ENCODE data around the gene APLF.

Gene APLF

GRCh38 chr2:68560545-68560944, 93.2 kb downstream of the APLF start:
- Histone ChIP-seq H3K27ac (ENCODE audit: poor library complexity, severe bottlenecking) (peak overlapping the region; percentile 70), H3K27me3 (ENCODE audit: insufficient read depth, poor library complexity, severe bottlenecking) (no peaks in the 10 kb centered on the region), H3K4me3 (ENCODE audit: severe bottlenecking) (no peak overlapping the region), H3K4me1 (ENCODE audit: insufficient read depth, poor library complexity, severe bottlenecking) (peaks cover 41% of the 10 kb centered on the region), H3K36me3 (ENCODE audit: low read depth) (no peaks in the 10 kb centered on the region), H3K9me3 (ENCODE audit: severe bottlenecking) (no peaks in the 10 kb centered on the region)
- TF ChIP-seq CTCF (IDR thresholded peaks at IDR 0.05; ENCODE audit: poor library complexity, severe bottlenecking) = no peak
- DNase-seq (ENCODE audit: low spot score) = no peak
- ATAC-seq (ENCODE audit: low read depth) = no peak

- Histone ChIP-seq H3K4me3 (ENCODE audit: severe bottlenecking) (no peak overlapping the region), H3K36me3 (ENCODE audit: low read depth) (no peaks in the 10 kb centered on the region), H3K27me3 (ENCODE audit: insufficient read depth, poor library complexity, severe bottlenecking) (no peaks in the 10 kb centered on the region), H3K4me1 (ENCODE audit: insufficient read depth, poor library complexity, severe bottlenecking) (peaks cover 44% of the 10 kb centered on the region), H3K9me3 (ENCODE audit: severe bottlenecking) (no peaks in the 10 kb centered on the region), H3K27ac (ENCODE audit: poor library complexity, severe bottlenecking) (peak overlapping the region; percentile 70)
- no peak for TF ChIP-seq CTCF (IDR thresholded peaks at IDR 0.05; ENCODE audit: poor library complexity, severe bottlenecking)
- DNase-seq (ENCODE audit: low spot score) (no peak), ATAC-seq (ENCODE audit: low read depth) (peak; percentile 75)
Observed at GRCh38 chr2:68561372-68561771, 94.0 kb downstream of the APLF start.

DNA sequence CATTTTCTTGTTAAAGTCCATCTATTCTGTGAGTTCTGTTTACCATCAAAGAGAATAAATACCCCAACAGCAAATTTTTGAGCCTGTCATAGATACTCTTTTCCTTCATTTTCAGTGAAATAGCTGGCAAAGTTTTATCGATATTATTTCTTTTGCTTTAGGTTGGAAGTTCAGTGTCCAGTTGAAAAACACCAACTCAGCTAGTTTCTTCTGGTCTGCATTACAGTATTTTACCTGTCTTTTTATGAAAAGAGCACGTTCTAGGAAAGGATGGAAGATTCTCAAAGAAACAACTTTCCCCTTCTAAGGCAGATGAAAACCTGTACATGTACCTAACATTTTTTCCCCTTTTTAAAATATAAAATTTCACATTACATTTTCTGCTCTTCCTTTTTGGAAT, 95.5 kb downstream of the APLF start:
- no peaks in the 10 kb centered on the region for H3K9me3 ChIP-seq (ENCODE audit: severe bottlenecking)
- H3K4me1 ChIP-seq (ENCODE audit: insufficient read depth, poor library complexity, severe bottlenecking) = peaks cover 40% of the 10 kb centered on the region
- DNase-seq (ENCODE audit: low spot score) = no peak
- no peak for TF ChIP-seq CTCF (IDR thresholded peaks at IDR 0.05; ENCODE audit: poor library complexity, severe bottlenecking)
- no peak overlapping the region for H3K27ac ChIP-seq (ENCODE audit: poor library complexity, severe bottlenecking)
- H3K27me3 ChIP-seq (ENCODE audit: insufficient read depth, poor library complexity, severe bottlenecking) = no peaks in the 10 kb centered on the region
- no peak overlapping the region for H3K4me3 ChIP-seq (ENCODE audit: severe bottlenecking)
- no peak for ATAC-seq (ENCODE audit: low read depth)
- H3K36me3 ChIP-seq (ENCODE audit: low read depth) = no peaks in the 10 kb centered on the region

DNA sequence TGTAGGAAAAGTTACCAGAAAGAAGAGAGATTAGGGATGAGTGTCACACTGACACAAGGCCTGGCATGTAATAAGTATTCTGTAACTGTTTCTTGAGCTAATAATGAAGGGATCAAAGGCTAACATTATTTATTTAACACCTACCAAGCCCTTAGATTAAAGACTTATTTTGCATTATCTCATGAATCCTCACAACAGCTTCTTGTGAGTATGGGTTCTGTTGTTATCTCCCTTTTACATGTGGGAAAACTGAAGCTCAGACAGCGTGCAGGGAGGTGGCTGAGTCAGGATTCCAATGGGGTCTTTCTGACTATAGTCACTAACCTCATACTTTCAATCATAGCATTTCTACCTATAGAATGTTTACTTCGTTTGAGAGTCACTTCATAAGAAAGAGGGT, 97.0 kb downstream of the APLF start:
- Histone ChIP-seq H3K27ac (ENCODE audit: poor library complexity, severe bottlenecking) (no peak overlapping the region), H3K36me3 (ENCODE audit: low read depth) (no peaks in the 10 kb centered on the region), H3K4me1 (ENCODE audit: insufficient read depth, poor library complexity, severe bottlenecking) (peaks cover 40% of the 10 kb centered on the region), H3K4me3 (ENCODE audit: severe bottlenecking) (no peak overlapping the region), H3K9me3 (ENCODE audit: severe bottlenecking) (no peaks in the 10 kb centered on the region), H3K27me3 (ENCODE audit: insufficient read depth, poor library complexity, severe bottlenecking) (no peaks in the 10 kb centered on the region)
- ATAC-seq (ENCODE audit: low read depth) = no peak
- no peak for TF ChIP-seq CTCF (IDR thresholded peaks at IDR 0.05; ENCODE audit: poor library complexity, severe bottlenecking)
- no peak for DNase-seq (ENCODE audit: low spot score)

DNA sequence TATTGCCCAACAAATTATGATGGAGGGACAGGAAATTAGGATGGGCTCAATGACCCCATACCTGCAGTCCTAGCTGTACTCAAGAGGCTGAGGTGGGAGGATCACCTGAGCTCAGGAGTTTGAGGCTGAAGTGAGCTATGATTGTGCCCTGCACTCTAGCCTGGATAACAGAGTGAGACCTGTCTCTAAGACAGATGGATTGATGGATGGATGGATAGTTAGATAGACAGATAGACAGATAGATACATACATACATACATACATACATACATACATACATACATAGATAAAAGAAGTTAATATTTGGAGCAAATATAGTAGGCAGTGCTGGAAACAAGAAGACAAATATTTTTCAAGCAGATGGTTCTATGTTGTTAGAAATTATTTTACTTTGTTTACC, 97.9 kb downstream of the APLF start:
- DNase-seq (ENCODE audit: low spot score) = no peak
- TF ChIP-seq CTCF (IDR thresholded peaks at IDR 0.05; ENCODE audit: poor library complexity, severe bottlenecking) = no peak
- no peaks in the 10 kb centered on the region for H3K9me3 ChIP-seq (ENCODE audit: severe bottlenecking)
- no peak overlapping the region for H3K4me3 ChIP-seq (ENCODE audit: severe bottlenecking)
- ATAC-seq (ENCODE audit: low read depth) = no peak
- H3K4me1 ChIP-seq (ENCODE audit: insufficient read depth, poor library complexity, severe bottlenecking) = peaks cover 42% of the 10 kb centered on the region
- no peaks in the 10 kb centered on the region for H3K27me3 ChIP-seq (ENCODE audit: insufficient read depth, poor library complexity, severe bottlenecking)
- no peaks in the 10 kb centered on the region for H3K36me3 ChIP-seq (ENCODE audit: low read depth)
- H3K27ac ChIP-seq (ENCODE audit: poor library complexity, severe bottlenecking) = peak overlapping the region; percentile 78

Data from RWPE2 (cell line).